Right lobe of liver (tissue), 6 donors: ENCODE data around the gene NKIRAS2. TPM values are rescaled to one million over a fixed set of nuclear protein-coding genes. Genes with fewer than 3 reads are reported as not detected.
A peak's percentile ranks its signal among the peaks of the same experiment; 100 is the strongest.

Source experiments
- ATAC-seq, 4 donors: fragments of 200-7000 bp; cut with Tn5 transposase; one replicate each; pipeline ENCODE4 v1.9.1; 2020; ENCODE audit warnings: mild to moderate bottlenecking in 4 of 4, moderate library complexity in 4 of 4
- DNase-seq, 3 donors: peaks; one replicate each; pipeline ENCODE4 v3.0.0-alpha.2; 2020
- H3K27ac ChIP-seq, 3 donors: fragments of 200-600 bp; one replicate each; pipeline ENCODE4 v1.8.0; 2022
- H3K27me3 ChIP-seq, 2 donors: fragments of 200-600 bp; one replicate each; pipeline ENCODE4 v1.8.0; 2022
- H3K36me3 ChIP-seq, 4 donors: fragments of 200-600 bp; sonication (generic) in 1 of 4; one replicate each; pipeline versions ENCODE4 v1.5.1 to v1.8.0; 2017 to 2022; ENCODE audit warnings: control low read depth in 1 of 4
- H3K4me1 ChIP-seq, 4 donors: fragments of 200-600 bp; sonication (generic) in 1 of 4; one replicate each; pipeline versions ENCODE4 v1.5.1 to v1.8.0; 2017 to 2022; ENCODE audit warnings: control low read depth in 1 of 4
- H3K4me3 ChIP-seq, 3 donors: fragments of 200-600 bp; one replicate each; pipeline ENCODE4 v1.8.0; 2022
- H3K9me3 ChIP-seq, 4 donors: fragments of 200-600 bp; sonication (generic) in 1 of 4; one replicate each; pipeline versions ENCODE4 v1.5.1 to v1.8.0; 2017 to 2022; ENCODE audit warnings: control low read depth in 1 of 4
- CTCF ChIP-seq, 4 donors: fragments of 200-600 bp in 3 of 4; fragments of 450-650 bp in 1 of 4; IDR thresholded peaks; one replicate each; pipeline versions ENCODE4 v1.5.1 to v1.8.0; 2016 to 2022; ENCODE audit warnings: antibody characterized with exemption in 4 of 4, mild to moderate bottlenecking in 2 of 4
- POLR2A ChIP-seq: fragments of 450-650 bp; IDR thresholded peaks from one replicate; pipeline ENCODE4 v1.6.1; 2017; ENCODE audit warnings: antibody characterized with exemption, mild to moderate bottlenecking
- WGBS: methylation state at CpG from one replicate; pipeline ENCODE4 v1.1.6; 2018; ENCODE audit warnings: low coverage, low lambda C conversion rate; ENCODE audit not compliant: insufficient coverage; ENCODE audit errors: missing lambda C conversion rate; 5-methylcytosine and 5-hydroxymethylcytosine counted together
- intact Hi-C, 2 donors: fragments of 100-400 bp; cut with DNase I; formaldehyde crosslinking; loops; one replicate each; pipeline versions ENCODE4 v1.11.2 to v1.14.1; 2022
- total RNA-seq, 6 experiments: library from RNA; depleted of rRNA in 2 of 6; stranded (reverse); fragments of >200 nt in 2 of 6; fragmentation: NEBNext Ultra II Directional in 3 of 6; extraction: Animal tissue kit (Norgen Biotek cat#: 25700) in 3 of 6; gene quantifications; one replicate each; pipeline versions ENCODE4 v1.1.0 to v1.2.4, GENCODE V29; 2016 to 2023
- donor health status: DM: no; HTN: yes; CAD: no.
- donor health status: DM: no; HTN: no; CAD: no.
- donor health status: DM: no; HTN: no; CAD: no.
- donor health status: DM: no; HTN: yes; CAD: no.
- donor health status: DM: no; HTN: yes; CAD: no.

NKIRAS2 gene
- total RNA-seq, 6 experiments from 2014 or later: 11.1 to 27.0 (median 12.3) TPM

GRCh38 chr17:41988418-41988817 lies 31.5 kb upstream of the NKIRAS2 start:
- ATAC-seq: no peak
- H3K36me3 ChIP-seq: peaks cover 0 to 60% (median 24%) of the 10 kb centered on the region in 4 donors
- WGBS: 100% methylated on average over 2 of the region's 2 CpGs

GRCh38 chr17:41989702-41990419 lies 30.0 kb upstream of the NKIRAS2 start:
- peaks cover 0 to 30% (median 15%) of the 10 kb centered on the region in 4 donors for H3K4me1 ChIP-seq
- H3K4me3 ChIP-seq: no peak overlapping the region
- WGBS: 43% methylated on average over 5 of the region's 5 CpGs
- no peaks in the 10 kb centered on the region for H3K27me3 ChIP-seq
- peak in 2 of 4 donors; percentile 12 to 13 for TF ChIP-seq CTCF (IDR thresholded peaks at IDR 0.05)
- TF ChIP-seq POLR2A: no peak
- H3K36me3 ChIP-seq: peaks cover 0 to 58% (median 25%) of the 10 kb centered on the region in 4 donors
- DNase-seq (peak in 1 of 3 donors; percentile 85), ATAC-seq (peak; percentile 96 to 98 (median 96))
- H3K27ac ChIP-seq: peak overlapping the region; percentile 40 to 69 (median 63)
- intact Hi-C loops: no loop called here
- no peaks in the 10 kb centered on the region for H3K9me3 ChIP-seq

More at GRCh38 chr17:41988418-41988817, 31.5 kb upstream of the NKIRAS2 start:
- intact Hi-C loops: no loop called here
- H3K9me3 ChIP-seq: no peaks in the 10 kb centered on the region
- TF ChIP-seq POLR2A (no peak), CTCF (IDR thresholded peaks at IDR 0.05) (no peak)
- peaks cover 0 to 30% (median 15%) of the 10 kb centered on the region in 4 donors for H3K4me1 ChIP-seq
- DNase-seq: no peak
- no peak overlapping the region for H3K4me3 ChIP-seq
- H3K27me3 ChIP-seq: no peaks in the 10 kb centered on the region
- H3K27ac ChIP-seq: no peak overlapping the region

GRCh38 chr17:41992576-41992975 lies 27.3 kb upstream of the NKIRAS2 start:
- Histone ChIP-seq H3K27me3 (no peaks in the 10 kb centered on the region), H3K4me3 (no peak overlapping the region), H3K9me3 (no peaks in the 10 kb centered on the region), H3K4me1 (peaks cover 0 to 30% (median 15%) of the 10 kb centered on the region in 4 donors), H3K36me3 (peaks cover 17 to 74% (median 35%) of the 10 kb centered on the region in 4 donors), H3K27ac (no peak overlapping the region)
- DNase-seq: no peak
- ATAC-seq: no peak
- intact Hi-C loops: no loop called here
- TF ChIP-seq CTCF (IDR thresholded peaks at IDR 0.05) (no peak), POLR2A (no peak)
- 79% methylated on average over 3 of the region's 3 CpGs for WGBS

GRCh38 chr17:41996855-41997164 lies 23.1 kb upstream of the NKIRAS2 start:
- H3K36me3 ChIP-seq: peaks cover 16 to 80% (median 36%) of the 10 kb centered on the region in 4 donors
- 80% methylated on average over 2 of the region's 2 CpGs for WGBS
- H3K27ac ChIP-seq: no peak overlapping the region
- H3K9me3 ChIP-seq: no peaks in the 10 kb centered on the region
- TF ChIP-seq POLR2A (no peak), CTCF (IDR thresholded peaks at IDR 0.05) (no peak)
- no peak for ATAC-seq
- intact Hi-C loops: no loop called here
- no peak overlapping the region for H3K4me3 ChIP-seq
- no peaks in the 10 kb centered on the region for H3K4me1 ChIP-seq
- no peaks in the 10 kb centered on the region for H3K27me3 ChIP-seq
- DNase-seq: no peak
